Measurements from ENCODE around the gene PCCA.

The PCCA gene

GRCh38 chr13:100208002-100208401 is 119.1 kb downstream of the PCCA start:
- H3K36me3 ChIP-seq (replicated peaks; ENCODE audit: low read depth, low read length), result no peaks in the 10 kb centered on the region
- H3K9me3 ChIP-seq (ENCODE audit: insufficient read depth, low read length), result no peaks in the 10 kb centered on the region
- no peak overlapping the region for H3K4me3 ChIP-seq (ENCODE audit: low read length)
- no peaks in the 10 kb centered on the region for H4K20me1 ChIP-seq (ENCODE audit: insufficient read depth, low read length)
- no peaks in the 10 kb centered on the region for H3K79me2 ChIP-seq (ENCODE audit: low read length)
- no peak overlapping the region for H3K4me2 ChIP-seq (ENCODE audit: low read length)
- H3K27ac ChIP-seq (ENCODE audit: low read length), result no peak overlapping the region
- H3K27me3 ChIP-seq (ENCODE audit: low read depth, low read length), result no peaks in the 10 kb centered on the region
- no peak overlapping the region for H2AFZ ChIP-seq (ENCODE audit: low read depth, low read length)
- peaks cover 8% of the 10 kb centered on the region for H3K4me1 ChIP-seq (ENCODE audit: low read length)
- TF ChIP-seq CTCF (IDR thresholded peaks at IDR 0.05; ENCODE audit: low read depth, low read length) (no peak), EZH2phosphoT487 (IDR thresholded peaks at IDR 0.05; ENCODE audit: low read depth) (no peak)
- no peak overlapping the region for H3K9ac ChIP-seq (ENCODE audit: low read length)

- Histone ChIP-seq H4K20me1 (ENCODE audit: insufficient read depth, low read length) (no peaks in the 10 kb centered on the region), H3K4me1 (ENCODE audit: low read length) (peaks cover 8% of the 10 kb centered on the region), H3K9ac (ENCODE audit: low read length) (no peak overlapping the region), H3K9me3 (ENCODE audit: insufficient read depth, low read length) (no peaks in the 10 kb centered on the region), H3K36me3 (replicated peaks; ENCODE audit: low read depth, low read length) (no peaks in the 10 kb centered on the region), H3K79me2 (ENCODE audit: low read length) (no peaks in the 10 kb centered on the region), H2AFZ (ENCODE audit: low read depth, low read length) (no peak overlapping the region), H3K27ac (ENCODE audit: low read length) (no peak overlapping the region), H3K4me2 (ENCODE audit: low read length) (no peak overlapping the region), H3K4me3 (ENCODE audit: low read length) (no peak overlapping the region), H3K27me3 (ENCODE audit: low read depth, low read length) (no peaks in the 10 kb centered on the region)
- no peak for TF ChIP-seq EZH2phosphoT487 (IDR thresholded peaks at IDR 0.05; ENCODE audit: low read depth)
- no peak for TF ChIP-seq CTCF (IDR thresholded peaks at IDR 0.05; ENCODE audit: low read depth, low read length)
These were observed 119.7 kb downstream of the PCCA start for GRCh38 chr13:100208626-100209025.

GRCh38 chr13:100209857-100210825 is 121.2 kb downstream of the PCCA start:
- Histone ChIP-seq H3K4me2 (ENCODE audit: low read length) (no peak overlapping the region), H3K4me3 (ENCODE audit: low read length) (no peak overlapping the region), H3K9ac (ENCODE audit: low read length) (no peak overlapping the region), H3K36me3 (replicated peaks; ENCODE audit: low read depth, low read length) (no peaks in the 10 kb centered on the region), H2AFZ (ENCODE audit: low read depth, low read length) (no peak overlapping the region), H3K27ac (ENCODE audit: low read length) (no peak overlapping the region), H3K9me3 (ENCODE audit: insufficient read depth, low read length) (no peaks in the 10 kb centered on the region), H3K79me2 (ENCODE audit: low read length) (no peaks in the 10 kb centered on the region), H3K27me3 (ENCODE audit: low read depth, low read length) (no peaks in the 10 kb centered on the region), H4K20me1 (ENCODE audit: insufficient read depth, low read length) (no peaks in the 10 kb centered on the region), H3K4me1 (ENCODE audit: low read length) (peaks cover 8% of the 10 kb centered on the region)
- TF ChIP-seq CTCF (IDR thresholded peaks at IDR 0.05; ENCODE audit: low read depth, low read length) (no peak), EZH2phosphoT487 (IDR thresholded peaks at IDR 0.05; ENCODE audit: low read depth) (no peak)

GRCh38 chr13:100211016-100211710 is 122.3 kb downstream of the PCCA start:
- Histone ChIP-seq H3K27me3 (ENCODE audit: low read depth, low read length) (no peaks in the 10 kb centered on the region), H4K20me1 (ENCODE audit: insufficient read depth, low read length) (no peaks in the 10 kb centered on the region), H3K9ac (ENCODE audit: low read length) (no peak overlapping the region), H3K27ac (ENCODE audit: low read length) (no peak overlapping the region), H3K79me2 (ENCODE audit: low read length) (no peaks in the 10 kb centered on the region), H3K9me3 (ENCODE audit: insufficient read depth, low read length) (no peaks in the 10 kb centered on the region), H2AFZ (ENCODE audit: low read depth, low read length) (no peak overlapping the region), H3K4me1 (ENCODE audit: low read length) (peaks cover 8% of the 10 kb centered on the region), H3K4me2 (ENCODE audit: low read length) (no peak overlapping the region), H3K36me3 (replicated peaks; ENCODE audit: low read depth, low read length) (no peaks in the 10 kb centered on the region), H3K4me3 (ENCODE audit: low read length) (no peak overlapping the region)
- no peak for TF ChIP-seq EZH2phosphoT487 (IDR thresholded peaks at IDR 0.05; ENCODE audit: low read depth)
- TF ChIP-seq CTCF (IDR thresholded peaks at IDR 0.05; ENCODE audit: low read depth, low read length), result no peak
